Karpas-422 (cell line): ENCODE measurements around the gene FGD2. TPM values are rescaled to one million over a fixed set of nuclear protein-coding genes. Genes with fewer than 3 reads are reported as not detected.

Experiments used
- DNase-seq: peaks from one replicate; pipeline ENCODE4 v3.0.0-alpha.2; 2015
- H2AFZ ChIP-seq: fragments of 200-600 bp; sonication (generic); 2 replicates; pipeline ENCODE4 v1.6.1; 2014; ENCODE audit warnings: antibody characterized with exemption, low read length, mixed read lengths
- H3K27ac ChIP-seq: fragments of 200-600 bp; sonication (generic); 2 replicates; pipeline ENCODE4 v1.5.1; 2014; ENCODE audit warnings: mild to moderate bottlenecking, low read length, moderate library complexity
- H3K27me3 ChIP-seq: fragments of 200-600 bp; sonication (generic); 2 replicates; pipeline ENCODE4 v1.6.1; 2014; ENCODE audit warnings: low read length, mixed read lengths
- H3K36me3 ChIP-seq: fragments of 200-600 bp; sonication (generic); 2 replicates; pipeline ENCODE4 v1.6.1; 2014; ENCODE audit warnings: low read length, mixed read lengths; ENCODE audit not compliant: insufficient read depth
- H3K4me1 ChIP-seq: fragments of 200-600 bp; sonication (generic); 2 replicates; pipeline ENCODE4 v1.6.1; 2014; ENCODE audit warnings: mild to moderate bottlenecking, low read length, mixed read lengths
- H3K4me2 ChIP-seq: fragments of 200-600 bp; sonication (generic); 2 replicates; pipeline ENCODE4 v1.6.1; 2014; ENCODE audit warnings: low read length, low read depth, mild to moderate bottlenecking; ENCODE audit not compliant: poor library complexity, severe bottlenecking
- H3K4me3 ChIP-seq: fragments of 200-600 bp; sonication (generic); 2 replicates; pipeline ENCODE4 v1.5.1; 2014; ENCODE audit warnings: mild to moderate bottlenecking, antibody characterized with exemption, low read length, mixed read lengths
- H3K79me2 ChIP-seq: fragments of 200-600 bp; sonication (generic); 2 replicates; pipeline ENCODE4 v1.6.1; 2014; ENCODE audit warnings: mild to moderate bottlenecking, low read length, mixed read lengths
- H3K9ac ChIP-seq: fragments of 200-600 bp; sonication (generic); 2 replicates; pipeline ENCODE4 v1.6.0; 2014; ENCODE audit warnings: low read length
- H3K9me2 ChIP-seq: fragments of 200-600 bp; sonication (generic), shearing (Covaris generic); replicated peaks from 2 replicates; pipeline ENCODE4 v1.6.0; 2014; ENCODE audit warnings: mild to moderate bottlenecking, low read length, moderate library complexity; ENCODE audit not compliant: insufficient read depth
- H3K9me3 ChIP-seq: fragments of 300-700, 200-600 bp; sonication (generic); 2 replicates; pipeline ENCODE4 v1.6.1; 2014; ENCODE audit warnings: low read length, mixed read lengths
- H4K20me1 ChIP-seq: fragments of 200-600 bp; sonication (generic); 2 replicates; pipeline ENCODE4 v1.6.1; 2014; ENCODE audit warnings: mild to moderate bottlenecking, antibody characterized with exemption, low read length, low read depth; ENCODE audit not compliant: insufficient read depth
- total RNA-seq: library from RNA; depleted of rRNA; stranded (reverse); fragments of >200 nt; shearing (Covaris generic); gene quantifications from 2 replicates; pipeline ENCODE4 v1.2.3, GENCODE V29; 2014; ENCODE audit warnings: low replicate concordance

FGD2 gene
- total RNA-seq, 1 experiment from 2014 or later = 37.1 TPM

DNA sequence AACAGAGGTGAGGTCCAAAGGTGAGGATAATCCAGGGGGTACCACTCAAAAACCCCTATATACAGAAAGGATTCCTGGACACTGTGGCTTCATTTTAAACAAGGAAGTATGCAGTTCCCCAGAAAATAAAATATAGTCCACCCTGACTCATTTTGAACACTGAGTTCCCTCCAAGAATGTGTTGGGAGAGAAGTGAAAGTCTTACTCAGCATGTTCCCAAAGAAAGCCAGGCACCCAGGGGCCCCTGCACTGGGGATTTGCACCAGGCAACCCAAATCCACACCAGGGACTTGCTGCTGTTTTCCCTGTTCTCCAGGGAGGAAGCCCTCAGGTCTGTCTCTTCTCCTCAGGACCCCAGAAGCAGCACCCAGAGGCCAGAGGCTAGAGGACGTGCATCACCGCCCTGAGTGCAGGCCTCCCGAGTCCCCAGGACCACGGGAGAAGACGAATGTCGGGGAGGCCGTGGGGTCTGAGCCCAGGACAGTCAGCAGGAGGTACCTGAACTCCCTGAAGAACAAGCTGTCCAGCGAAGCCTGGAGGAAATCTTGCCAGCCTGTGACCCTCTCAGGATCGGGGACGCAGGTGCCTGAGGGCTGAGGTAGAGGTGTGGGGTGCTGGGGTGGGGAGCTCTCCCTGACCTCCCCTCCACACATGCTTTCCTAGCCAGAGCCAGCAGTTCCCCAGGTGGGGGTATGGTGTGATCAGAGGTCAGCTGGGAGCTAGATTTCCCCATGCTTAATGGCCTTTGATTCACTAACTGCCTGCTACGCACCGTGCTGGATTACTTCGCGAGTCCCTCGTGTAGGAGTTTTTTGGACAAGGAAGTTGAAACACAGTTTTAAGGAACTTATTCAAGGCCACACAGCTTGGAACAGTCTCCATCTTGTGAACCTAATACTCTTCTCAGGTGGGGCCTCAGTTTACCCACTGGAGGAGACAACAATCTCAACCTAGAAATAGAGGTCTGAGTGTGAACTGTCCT, 3.3 kb downstream of the FGD2 start:
- H3K9ac ChIP-seq = no peak overlapping the region
- H2AFZ ChIP-seq = no peak overlapping the region
- peaks cover 45% of the 10 kb centered on the region for H3K4me1 ChIP-seq
- H3K27me3 ChIP-seq = no peaks in the 10 kb centered on the region
- H3K4me3 ChIP-seq = no peak overlapping the region
- H3K9me3 ChIP-seq = no peaks in the 10 kb centered on the region
- H4K20me1 ChIP-seq = no peaks in the 10 kb centered on the region
- H3K9me2 ChIP-seq = no peaks in the 10 kb centered on the region
- peak overlapping the region; percentile 79 for H3K27ac ChIP-seq
- DNase-seq = no peak
- H3K79me2 ChIP-seq = 0 out of 2 replicates have a peak, but pooled peaks cover 6% of the 10 kb centered on the region
- H3K4me2 ChIP-seq = no peak overlapping the region
- H3K36me3 ChIP-seq = no peaks in the 10 kb centered on the region

DNA sequence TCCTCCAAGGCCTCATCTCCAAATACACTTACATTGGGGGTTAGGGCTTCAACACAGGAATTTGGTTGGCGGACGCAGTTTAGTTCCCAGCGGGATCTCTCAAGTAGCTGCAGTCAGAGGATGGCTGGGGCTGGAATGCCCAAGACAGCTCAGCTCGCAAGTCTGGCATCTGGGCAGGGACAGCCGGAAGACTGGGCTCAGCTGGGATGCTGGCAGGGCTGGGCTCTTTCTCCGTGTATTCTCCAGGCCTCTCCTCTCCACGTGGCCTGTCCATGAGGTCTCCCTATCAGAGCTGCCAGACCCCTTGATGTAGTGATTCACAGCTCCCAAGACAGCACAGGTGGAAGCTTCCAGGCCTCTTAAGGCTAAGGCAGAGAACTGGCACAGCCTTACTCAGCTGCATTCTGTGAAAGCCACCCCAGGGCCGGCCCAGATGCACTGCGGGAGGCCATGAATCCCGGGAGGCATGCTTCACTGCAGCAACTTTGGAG, 5.0 kb downstream of the FGD2 start:
- H3K27me3 ChIP-seq = no peaks in the 10 kb centered on the region
- peaks cover 30% of the 10 kb centered on the region for H3K4me1 ChIP-seq
- H3K4me2 ChIP-seq = no peak overlapping the region
- H3K9me2 ChIP-seq = no peaks in the 10 kb centered on the region
- no peak overlapping the region for H3K9ac ChIP-seq
- no peaks in the 10 kb centered on the region for H4K20me1 ChIP-seq
- no peak for DNase-seq
- H3K27ac ChIP-seq = no peak overlapping the region
- H3K9me3 ChIP-seq = no peaks in the 10 kb centered on the region
- H3K36me3 ChIP-seq = no peaks in the 10 kb centered on the region
- no peak overlapping the region for H3K4me3 ChIP-seq
- no peak overlapping the region for H2AFZ ChIP-seq
- 0 out of 2 replicates have a peak, but pooled peaks cover 6% of the 10 kb centered on the region for H3K79me2 ChIP-seq

DNA sequence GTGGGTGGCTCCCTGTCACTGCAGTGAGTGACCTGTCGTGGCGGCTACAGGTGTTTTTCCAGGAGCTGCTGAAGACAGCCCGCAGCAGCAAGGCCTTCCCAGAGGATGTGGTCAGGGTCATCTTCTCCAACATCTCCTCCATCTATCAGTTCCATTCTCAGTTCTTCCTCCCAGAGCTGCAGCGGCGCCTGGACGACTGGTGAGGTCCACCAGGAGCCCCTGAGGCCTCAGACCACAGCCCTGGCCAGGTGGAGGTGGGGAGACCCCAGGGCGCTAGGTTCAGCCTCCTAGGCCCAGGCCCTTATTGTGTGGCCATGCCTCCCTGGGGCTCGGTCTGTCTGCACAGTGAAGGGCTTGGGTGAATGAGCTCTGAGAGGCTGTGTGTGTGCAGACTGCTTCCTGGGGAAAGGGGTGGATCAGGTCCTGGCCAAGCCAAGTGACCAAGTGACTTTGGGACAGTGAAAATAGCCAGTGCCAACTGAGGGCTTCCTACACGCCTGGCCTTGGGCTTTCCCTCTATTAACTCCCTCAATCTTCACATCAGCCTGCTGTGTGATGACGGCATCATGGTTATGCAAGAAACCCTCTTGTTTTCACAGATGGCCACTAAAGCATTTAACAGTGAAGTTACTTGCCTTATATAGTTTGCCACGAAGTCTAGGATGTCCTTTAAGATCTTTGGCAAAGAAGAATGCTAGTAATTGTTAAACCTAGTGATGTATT, 6.4 kb downstream of the FGD2 start:
- Histone ChIP-seq H3K36me3 (no peaks in the 10 kb centered on the region), H3K27ac (no peak overlapping the region), H2AFZ (no peak overlapping the region), H3K4me3 (no peak overlapping the region), H3K79me2 (no peaks in the 10 kb centered on the region), H3K9me3 (no peaks in the 10 kb centered on the region), H3K9me2 (no peaks in the 10 kb centered on the region), H3K9ac (no peak overlapping the region), H4K20me1 (no peaks in the 10 kb centered on the region), H3K4me2 (no peak overlapping the region), H3K4me1 (peaks cover 16% of the 10 kb centered on the region), H3K27me3 (no peaks in the 10 kb centered on the region)
- no peak for DNase-seq

DNA sequence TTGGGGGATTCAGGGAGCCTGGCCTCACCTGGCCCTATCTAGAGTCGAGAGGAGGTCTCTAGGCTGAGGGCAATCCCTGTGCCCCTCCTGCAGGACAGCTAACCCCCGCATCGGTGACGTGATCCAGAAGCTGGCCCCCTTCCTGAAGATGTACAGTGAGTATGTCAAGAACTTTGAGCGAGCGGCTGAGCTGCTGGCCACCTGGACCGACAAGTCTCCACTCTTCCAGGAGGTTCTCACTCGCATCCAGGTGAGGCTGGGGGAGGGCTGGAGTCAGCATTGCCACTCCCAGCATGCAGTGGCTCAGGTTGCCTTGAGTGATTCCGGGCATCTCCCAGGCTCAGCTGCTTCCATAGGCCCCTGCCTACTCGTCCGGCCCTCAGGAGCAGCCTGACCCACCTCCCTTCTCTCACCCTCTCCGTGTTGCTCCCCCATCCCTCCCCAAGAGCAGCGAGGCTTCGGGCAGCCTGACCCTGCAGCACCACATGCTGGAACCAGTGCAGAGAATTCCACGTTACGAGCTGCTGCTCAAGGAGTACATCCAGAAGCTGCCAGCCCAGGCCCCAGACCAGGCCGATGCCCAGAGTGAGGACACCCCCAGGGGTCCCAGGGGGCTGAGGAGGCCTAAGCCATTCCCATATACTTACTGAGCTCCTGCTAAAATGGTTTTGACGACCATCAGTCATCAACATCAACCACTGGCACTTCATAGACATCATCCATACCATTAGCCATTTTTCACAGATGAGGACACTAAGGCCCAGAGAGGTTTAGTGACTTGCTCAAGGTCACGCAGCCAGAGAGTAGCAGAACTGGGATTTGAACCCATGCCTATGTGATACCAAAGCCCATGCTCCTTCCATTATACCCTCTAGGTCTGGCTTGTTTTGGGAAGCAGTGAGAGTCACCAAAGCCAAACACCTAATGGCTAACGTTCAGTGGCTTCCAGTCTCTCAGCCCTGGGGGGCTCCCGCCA, 8.3 kb downstream of the FGD2 start:
- peaks cover 12% of the 10 kb centered on the region for H3K4me1 ChIP-seq
- H3K9ac ChIP-seq = no peak overlapping the region
- no peaks in the 10 kb centered on the region for H3K9me3 ChIP-seq
- no peaks in the 10 kb centered on the region for H3K9me2 ChIP-seq
- no peak overlapping the region for H2AFZ ChIP-seq
- H4K20me1 ChIP-seq = no peaks in the 10 kb centered on the region
- no peaks in the 10 kb centered on the region for H3K27me3 ChIP-seq
- no peak for DNase-seq
- no peak overlapping the region for H3K4me2 ChIP-seq
- no peaks in the 10 kb centered on the region for H3K79me2 ChIP-seq
- H3K27ac ChIP-seq = no peak overlapping the region
- H3K4me3 ChIP-seq = no peak overlapping the region
- no peaks in the 10 kb centered on the region for H3K36me3 ChIP-seq

DNA sequence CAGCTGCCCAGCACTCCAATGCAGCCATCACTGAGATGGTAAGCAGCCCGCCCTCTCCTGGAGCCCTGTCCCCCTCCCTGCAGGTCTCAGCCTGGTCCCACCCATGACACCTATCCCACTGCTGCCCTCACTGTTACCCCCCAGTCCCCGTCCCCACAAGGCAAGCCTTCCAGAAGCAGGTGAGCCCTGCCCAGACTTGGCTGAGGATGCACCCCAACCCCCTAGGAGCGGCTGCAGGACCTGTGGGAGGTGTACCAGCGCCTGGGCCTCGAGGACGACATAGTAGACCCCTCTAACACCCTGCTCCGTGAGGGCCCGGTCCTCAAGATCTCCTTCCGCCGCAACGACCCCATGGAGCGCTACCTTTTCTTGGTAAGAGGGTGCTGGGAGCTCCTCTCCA, 9.2 kb downstream of the FGD2 start:
- Histone ChIP-seq H2AFZ (no peak overlapping the region), H3K9me2 (no peaks in the 10 kb centered on the region), H3K4me1 (peaks cover 16% of the 10 kb centered on the region), H3K27ac (no peak overlapping the region), H3K79me2 (no peaks in the 10 kb centered on the region), H3K36me3 (no peaks in the 10 kb centered on the region), H3K27me3 (no peaks in the 10 kb centered on the region), H3K9ac (no peak overlapping the region), H3K4me2 (no peak overlapping the region), H3K4me3 (no peak overlapping the region), H4K20me1 (no peaks in the 10 kb centered on the region), H3K9me3 (no peaks in the 10 kb centered on the region)
- no peak for DNase-seq

DNA sequence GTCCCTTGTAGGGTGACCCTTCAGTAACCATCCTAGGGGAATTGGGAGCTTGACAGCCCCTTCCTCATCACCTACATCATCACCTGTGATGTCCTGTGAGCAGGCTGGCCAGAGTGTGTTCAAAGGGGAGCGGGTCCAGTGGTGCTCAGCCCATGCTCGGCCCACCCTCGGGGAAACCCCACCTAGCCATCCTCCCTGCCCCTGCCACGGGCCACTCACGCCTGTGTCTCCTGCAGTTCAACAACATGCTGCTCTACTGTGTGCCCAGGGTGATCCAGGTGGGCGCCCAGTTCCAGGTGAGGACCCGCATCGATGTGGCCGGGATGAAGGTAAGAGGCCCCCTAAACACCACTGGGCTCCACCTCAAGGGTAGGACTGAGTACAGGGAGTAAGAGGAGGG, 10.1 kb downstream of the FGD2 start:
- Histone ChIP-seq H2AFZ (no peak overlapping the region), H3K27ac (no peak overlapping the region), H3K79me2 (no peaks in the 10 kb centered on the region), H3K9me2 (no peaks in the 10 kb centered on the region), H3K27me3 (no peaks in the 10 kb centered on the region), H3K9me3 (no peaks in the 10 kb centered on the region), H3K9ac (no peak overlapping the region), H3K4me1 (peaks cover 16% of the 10 kb centered on the region), H3K4me3 (no peak overlapping the region), H3K4me2 (no peak overlapping the region), H3K36me3 (no peaks in the 10 kb centered on the region), H4K20me1 (no peaks in the 10 kb centered on the region)
- DNase-seq = no peak

DNA sequence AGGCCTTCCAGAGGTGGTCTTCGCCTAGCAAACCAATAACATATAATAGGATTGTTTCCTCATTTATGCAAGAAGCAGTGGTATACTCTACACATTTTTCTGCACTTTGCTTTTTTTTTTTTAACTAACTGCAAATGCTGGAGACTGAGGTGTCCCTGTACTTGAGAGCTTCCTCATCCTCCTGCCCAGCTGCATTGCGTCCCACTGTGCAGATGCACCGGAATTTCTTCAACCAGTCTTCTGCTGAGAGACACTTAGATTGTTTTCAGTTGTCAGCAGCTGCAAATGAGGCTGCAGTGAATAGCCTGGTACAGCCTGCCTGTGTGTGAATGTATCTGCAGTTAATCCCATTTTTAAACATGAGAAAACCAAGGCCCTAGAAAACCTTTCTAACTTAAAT, 11.5 kb downstream of the FGD2 start:
- Histone ChIP-seq H3K36me3 (no peaks in the 10 kb centered on the region), H3K79me2 (no peaks in the 10 kb centered on the region), H4K20me1 (no peaks in the 10 kb centered on the region), H3K4me3 (no peak overlapping the region), H3K9ac (no peak overlapping the region), H2AFZ (no peak overlapping the region), H3K4me2 (no peak overlapping the region), H3K27me3 (no peaks in the 10 kb centered on the region), H3K9me2 (no peaks in the 10 kb centered on the region), H3K27ac (no peak overlapping the region), H3K9me3 (no peaks in the 10 kb centered on the region), H3K4me1 (peaks cover 16% of the 10 kb centered on the region)
- no peak for DNase-seq
